Stimulated activated CD4-positive, alpha-beta T cell treated with anti-CD3 and anti-CD28 coated beads, TNF-alpha, amount 100 ng/mL, for 1 hour (primary cell): Measurements from ENCODE around the gene TBCD.

ENCODE experiments used
- DNase-seq, 3 donors: peaks; one replicate each; pipeline ENCODE4 v3.0.0-alpha.2; 2020; ENCODE audit warnings: low read depth in 3 of 3, low spot score in 1 of 3

TBCD gene

DNA sequence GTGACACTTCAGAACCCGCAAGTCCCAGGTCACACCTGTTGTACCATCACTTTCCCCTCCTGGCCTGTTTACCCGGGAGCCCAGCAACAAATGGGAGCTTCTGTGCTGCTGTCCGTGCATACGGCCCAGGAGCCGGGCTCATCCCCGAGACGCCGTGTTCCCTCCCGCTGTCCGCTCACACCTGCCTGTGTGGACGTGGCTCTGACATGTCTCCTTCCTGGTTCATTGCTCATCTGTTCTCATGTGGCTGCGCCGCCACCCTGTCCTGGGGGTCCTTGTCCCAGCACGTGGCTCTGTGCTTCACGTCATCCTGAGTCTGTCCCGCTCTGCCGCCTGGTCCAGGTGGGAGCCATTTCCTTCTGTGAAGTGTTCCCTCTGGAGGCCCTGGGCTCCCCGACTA is 37.9 kb downstream of the TBCD start:
- DNase-seq: no peak

DNA sequence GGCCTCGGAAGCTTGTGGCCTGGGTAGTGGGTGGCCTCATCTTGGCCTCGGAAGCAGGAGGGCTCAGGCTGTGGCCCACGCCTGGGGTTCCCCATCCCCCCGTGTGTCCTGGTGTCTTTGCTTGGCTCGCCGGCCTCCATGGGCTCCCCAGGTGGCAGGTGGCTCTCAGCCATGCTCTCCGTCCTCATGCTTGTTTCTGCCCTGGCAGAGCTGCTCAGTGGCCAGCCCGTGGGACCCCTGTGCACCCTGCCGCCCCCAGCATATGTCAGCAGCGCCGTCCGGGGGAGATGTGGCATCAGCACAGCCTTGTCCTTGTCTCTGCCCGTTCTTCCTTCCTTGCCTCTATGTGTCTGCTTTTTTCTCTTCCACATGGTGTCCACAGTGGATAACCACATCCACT is 38.5 kb downstream of the TBCD start:
- no peak for DNase-seq

DNA sequence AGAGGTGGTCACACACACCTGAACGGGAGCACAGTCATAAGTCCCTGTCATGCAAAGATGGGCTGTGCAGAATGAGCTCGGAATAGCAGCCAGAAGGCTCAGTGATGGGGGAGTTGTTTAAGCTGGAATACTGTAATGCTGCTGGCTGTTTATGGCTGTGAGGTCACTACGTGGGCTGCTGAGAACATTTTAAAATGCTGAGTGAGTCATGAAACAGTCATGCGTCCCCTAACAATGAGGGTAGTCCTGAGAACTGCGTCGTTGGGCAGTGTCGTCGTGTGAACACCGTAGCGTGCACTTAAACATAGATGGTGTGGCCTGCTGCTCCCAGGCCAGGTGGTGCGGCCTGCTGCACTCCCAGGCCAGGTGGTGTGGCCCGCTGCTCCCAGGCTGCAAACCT is 39.7 kb downstream of the TBCD start:
- no peak for DNase-seq

DNA sequence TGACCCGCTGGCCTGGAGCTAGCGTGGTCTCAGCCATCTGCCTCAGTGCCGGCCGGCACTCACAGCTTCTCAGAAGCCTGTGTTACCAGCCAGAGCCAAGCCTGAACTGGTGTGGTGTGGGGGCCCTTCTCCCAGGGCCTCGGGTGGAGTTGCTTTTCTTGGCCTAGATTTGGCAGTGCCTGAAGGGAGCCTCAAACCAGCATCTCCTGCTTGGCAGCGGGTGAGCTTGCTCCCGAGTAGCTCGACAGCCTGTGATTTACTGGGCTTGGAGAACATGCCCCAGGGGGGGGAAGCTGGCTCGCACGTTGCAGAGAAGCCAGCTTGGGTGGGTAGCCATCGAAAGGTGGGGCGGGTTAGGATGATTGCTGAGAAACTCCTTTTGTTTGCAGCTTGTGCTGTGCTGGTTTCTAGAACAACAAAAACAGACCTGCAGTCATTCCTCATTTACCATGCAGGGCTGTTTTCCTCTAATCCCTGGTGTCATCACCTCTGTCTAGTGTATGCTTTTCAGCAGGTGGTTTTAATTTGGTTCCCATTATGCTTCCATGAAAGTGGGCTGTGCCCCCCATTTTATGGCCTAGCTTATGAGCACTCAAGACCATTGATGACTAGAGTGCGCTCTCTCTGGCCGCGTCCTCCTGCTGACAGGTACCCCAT is 42.2 kb downstream of the TBCD start:
- no peak for DNase-seq

DNA sequence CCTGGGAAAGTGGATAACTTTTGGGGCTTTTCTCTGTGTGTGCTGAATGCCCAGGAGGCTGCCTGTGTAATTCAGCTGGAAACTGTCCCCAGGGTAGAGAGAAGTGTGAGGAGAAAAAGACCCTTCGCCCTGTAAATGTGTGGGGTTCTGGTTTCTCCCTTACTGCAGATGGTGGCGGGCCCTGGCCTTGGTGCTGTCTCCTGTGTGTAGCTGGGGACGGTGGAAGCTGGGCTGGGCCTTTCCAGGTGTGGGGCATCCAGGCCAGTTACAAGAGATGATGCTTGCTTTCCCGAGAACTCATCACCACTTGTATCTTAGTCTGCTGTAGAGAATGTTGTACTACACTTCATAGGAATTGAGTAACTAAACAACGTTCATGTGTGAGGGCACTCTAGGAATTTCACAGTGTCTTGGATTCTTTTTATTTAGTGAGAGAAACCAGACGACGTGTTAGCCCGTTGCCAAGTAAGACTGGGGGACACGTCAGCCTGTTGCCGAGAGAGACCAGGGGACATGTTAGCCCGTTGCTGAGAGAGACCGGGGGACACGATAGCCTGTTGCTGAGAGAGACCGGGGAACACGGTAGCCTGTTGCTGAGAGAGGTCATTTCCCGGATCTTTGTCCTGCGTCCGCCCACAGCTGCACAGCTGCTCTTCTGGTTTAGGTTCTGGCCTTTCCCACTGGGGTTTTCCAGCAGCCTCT is 43.1 kb downstream of the TBCD start:
- DNase-seq: no peak

DNA sequence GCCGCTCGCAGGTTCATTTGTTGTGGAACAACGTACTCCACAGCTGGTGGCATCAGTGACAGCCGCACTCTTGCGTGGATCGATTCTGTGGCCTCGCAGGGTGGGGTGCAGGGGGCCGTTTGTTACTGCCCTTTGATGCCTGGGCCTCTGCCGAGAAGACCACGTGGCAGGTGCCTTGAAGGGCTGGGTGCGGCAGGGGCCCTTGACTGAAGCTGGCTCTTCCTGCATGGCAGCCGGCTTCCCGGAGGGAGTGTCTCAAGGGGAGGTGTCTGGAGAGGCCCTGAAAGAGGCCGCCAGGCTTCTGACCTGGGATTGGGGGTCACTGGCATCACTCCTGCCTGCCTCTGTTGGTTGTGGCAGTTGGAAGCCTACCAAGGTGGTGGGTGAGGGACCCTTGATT is 43.8 kb downstream of the TBCD start:
- DNase-seq: no peak

DNA sequence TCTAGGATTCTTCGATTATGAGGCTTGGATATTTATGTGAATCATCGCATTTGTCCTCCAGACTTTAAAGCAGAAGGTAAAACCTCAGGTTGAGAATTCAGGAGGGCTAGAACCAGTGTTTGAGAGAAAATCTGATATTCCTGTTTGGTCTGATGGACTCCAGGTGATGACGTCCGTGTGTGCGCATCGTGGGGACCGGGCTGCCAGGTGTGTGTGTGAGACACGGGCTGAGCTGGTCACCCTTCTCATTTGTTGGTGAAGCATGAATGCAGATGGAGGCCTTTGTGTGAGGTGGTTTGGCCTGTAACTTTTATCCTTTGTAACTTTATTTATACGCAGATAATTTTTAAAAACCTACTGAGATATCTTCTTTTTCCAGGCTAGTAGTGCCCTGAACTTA is 45.2 kb downstream of the TBCD start:
- no peak for DNase-seq

DNA sequence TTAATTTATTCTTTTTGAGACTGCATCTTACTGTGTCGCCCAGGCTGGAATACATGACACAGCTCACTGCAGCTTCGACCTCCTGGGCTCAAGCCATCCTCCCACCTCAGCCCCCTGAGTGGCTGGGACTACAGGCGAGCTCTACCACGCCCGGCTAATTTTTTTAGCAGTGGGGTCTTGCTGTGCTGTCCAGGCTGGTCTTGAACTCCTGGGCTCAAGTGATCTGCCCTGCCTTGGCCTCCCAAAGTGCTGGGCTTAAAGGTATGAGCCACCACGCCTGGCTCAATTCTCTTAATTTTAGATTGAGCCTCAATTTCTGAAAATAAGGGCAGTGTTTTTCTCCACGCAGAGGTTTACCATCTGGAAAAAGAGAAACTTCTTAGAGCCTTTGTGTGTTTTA is 46.9 kb downstream of the TBCD start:
- DNase-seq: no peak

DNA sequence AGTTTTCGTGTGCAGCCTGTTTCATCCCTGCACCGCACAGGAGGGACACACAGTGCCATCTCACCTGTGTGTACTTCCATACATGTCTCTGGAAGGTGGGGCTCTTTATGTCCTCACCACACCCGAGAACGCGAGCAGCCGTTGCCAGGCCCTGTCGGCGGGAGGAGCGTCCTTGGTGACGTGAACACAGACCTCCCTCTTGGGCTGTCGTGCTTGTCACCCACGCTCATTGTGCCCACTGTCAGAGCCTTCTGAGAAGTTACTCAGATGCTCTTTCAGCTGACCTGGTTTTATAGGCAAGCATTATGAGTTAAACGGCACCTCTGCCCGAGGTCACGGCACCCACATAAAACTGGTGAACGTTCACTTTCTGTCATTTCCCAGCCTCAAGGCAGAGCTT is 47.7 kb downstream of the TBCD start:
- no peak for DNase-seq

DNA sequence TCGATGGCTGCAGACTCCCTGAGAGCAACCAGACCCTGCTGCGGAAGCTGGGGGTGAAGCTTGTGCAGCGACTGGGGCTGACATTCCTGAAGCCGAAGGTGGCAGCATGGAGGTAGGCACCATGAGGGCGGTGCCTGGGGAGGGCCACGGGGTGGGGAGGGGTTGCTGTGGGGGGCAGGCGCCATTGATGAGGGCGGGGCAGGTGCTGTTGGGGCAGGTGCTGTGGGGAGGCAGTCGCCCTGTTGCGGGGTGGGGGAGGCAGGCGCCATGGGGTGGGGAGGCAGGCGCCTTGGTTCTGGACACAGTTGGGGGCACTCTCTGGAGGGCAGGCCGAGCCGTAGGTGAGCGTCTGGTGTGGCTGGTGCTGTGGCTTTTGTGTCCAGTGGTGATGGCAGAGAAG is 49.0 kb downstream of the TBCD start:
- DNase-seq: no peak

DNA sequence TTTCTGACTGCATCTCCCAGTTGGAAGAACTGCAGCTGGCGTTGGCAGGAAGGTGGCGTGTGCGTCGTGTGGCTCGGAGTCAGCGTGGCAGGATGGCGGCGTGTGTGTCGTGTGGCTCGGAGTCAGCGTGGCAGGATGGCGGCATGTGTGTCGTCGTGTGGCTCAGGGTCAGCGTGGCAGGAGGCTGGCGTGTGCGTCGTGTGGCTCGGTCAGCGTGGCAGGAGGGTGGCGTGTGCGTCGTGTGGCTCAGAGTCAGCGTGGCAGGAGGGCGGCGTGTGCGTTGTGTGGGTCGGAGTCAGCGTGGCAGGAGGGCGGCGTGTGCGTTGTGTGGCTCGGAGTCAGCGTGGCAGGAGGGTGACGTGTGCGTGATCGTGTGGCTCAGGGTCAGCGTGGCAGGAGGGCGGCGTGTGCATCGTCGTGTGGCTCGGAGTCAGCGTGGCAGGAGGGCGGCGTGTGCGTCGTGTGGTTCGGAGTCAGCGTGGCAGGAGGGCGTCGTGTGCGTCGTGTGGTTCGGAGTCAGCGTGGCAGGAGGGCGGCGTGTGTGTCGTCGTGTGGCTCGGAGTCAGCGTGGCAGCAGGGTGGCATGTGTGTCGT is 49.6 kb downstream of the TBCD start:
- DNase-seq: no peak

DNA sequence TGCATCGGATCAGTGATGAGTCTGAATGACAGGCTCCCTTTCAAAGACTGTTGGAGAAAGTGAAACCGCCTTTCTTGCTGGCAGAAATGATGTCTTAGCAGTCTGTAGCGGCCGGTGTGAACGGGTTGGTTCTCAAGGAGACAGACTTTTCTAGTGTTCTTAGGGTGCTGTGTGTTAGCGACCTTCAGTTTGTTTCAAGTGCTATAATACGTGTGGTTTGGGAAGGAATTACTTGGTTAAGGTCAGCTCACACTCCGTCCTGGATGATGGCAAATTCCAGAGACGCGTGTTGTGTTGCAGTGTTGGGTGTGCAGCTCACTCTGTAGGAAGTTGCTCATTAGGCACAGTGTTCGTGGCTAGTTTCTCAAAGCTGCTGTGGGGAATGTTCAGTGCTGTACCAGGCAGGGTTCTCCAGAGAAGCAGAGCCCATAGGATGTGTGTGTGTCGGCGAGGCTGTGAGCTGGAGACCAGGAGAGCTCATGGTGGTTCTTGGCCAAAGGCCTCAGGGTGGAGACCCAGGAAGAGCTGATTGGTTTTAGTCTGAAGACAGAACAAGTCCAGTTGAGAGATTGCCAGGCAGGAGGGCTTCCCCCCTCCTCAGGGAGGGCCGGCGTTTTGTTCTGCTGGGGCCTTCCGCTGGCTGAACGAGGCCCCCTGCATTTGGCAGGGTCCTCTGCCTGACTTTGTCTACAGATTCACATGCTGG is 50.4 kb downstream of the TBCD start:
- no peak for DNase-seq

DNA sequence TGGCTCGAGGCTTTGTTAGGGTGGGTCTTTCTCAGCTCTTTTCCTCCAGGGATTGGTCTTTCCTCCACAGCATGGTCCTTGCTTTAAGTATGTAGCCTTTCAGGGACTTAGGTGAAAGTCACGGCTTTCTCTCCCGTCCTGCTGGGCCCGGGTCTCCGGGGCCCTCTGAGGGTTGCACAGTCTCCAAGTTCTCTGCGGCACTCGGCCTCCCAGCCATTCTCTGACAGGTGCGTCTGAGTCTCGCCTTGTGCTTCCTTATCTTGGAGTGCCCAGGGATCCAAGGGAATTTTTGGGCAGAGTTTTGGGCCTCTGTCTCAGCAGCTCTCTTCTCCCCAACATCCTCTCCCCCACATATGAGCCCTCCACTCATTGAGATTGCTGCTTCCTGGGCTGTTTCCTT is 51.3 kb downstream of the TBCD start:
- DNase-seq: no peak

DNA sequence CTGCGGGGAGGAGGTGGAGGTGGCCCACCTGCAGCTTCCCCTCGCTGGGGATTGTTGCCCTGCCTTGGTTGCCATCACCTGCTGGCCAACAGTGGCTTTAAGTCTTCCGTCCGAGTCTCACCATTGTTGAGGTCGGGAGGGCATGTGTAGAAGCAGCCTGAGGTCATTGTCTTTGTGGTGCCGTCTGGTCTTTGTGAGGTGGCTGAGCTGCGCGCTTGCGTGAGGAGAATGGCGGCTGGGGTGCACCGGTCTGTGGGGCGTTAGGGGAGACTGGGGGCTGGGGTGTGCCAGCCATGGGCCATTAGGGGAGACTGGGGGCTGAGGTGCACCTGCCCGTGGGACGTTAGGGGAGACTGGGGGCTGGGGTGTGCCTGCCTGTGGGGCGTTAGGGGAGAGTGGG is 51.7 kb downstream of the TBCD start:
- DNase-seq: no peak

DNA sequence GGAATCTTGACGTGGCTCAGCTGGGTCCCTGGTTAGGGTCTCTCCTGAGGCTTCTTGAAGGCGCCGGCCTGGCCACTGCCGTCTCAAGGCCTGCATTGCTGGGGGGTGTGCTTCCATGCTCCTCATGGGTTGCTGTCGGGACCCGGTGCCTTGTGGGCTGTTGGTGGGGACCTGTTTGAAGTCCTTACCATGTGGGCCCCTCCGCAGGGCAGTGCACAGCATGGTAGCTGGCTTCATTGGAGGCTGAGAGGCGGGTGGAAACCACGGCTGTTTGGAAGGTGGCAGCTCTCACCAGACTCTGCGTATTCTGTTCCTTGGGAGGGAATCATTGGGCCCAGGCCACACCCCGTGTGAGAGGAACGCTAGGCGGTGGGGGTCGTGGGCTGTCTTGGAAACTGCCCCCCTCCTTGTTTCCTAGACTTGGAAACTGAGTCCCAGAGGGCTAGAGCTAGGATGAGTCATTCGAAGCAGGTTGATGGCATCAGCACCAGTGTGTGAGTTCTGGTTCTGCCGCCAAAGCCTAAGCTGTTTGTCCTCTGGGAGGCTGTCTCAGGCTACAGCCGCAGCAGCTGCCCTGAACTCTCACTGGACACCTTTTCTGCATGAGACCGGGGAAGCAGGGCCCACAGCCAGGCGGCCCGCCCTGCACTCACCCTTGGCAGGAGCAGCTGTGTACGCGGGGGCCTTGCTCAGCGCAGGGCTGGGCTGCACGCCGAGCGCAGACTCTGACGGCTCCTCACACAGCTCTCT is 52.8 kb downstream of the TBCD start:
- DNase-seq: no peak

DNA sequence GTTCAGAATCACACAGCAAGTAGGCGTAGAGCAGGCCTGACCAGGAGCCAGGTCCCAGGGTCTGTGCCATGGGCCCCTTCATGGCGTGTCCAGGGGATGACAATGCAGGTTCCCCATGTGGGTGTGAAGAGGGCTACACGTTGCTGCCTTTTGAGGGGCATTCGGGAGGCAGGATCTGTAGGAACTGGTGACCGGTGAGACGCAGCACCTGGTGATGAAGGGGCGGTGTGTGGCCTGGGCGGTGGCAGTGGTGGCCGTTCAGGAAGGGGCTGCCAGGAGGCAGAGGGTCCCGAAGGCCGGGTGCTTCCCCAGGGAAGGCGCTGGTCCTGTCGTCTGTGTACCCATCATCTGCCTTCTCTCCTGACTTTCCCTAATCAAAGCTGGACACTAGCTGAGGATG is 53.4 kb downstream of the TBCD start:
- no peak for DNase-seq

DNA sequence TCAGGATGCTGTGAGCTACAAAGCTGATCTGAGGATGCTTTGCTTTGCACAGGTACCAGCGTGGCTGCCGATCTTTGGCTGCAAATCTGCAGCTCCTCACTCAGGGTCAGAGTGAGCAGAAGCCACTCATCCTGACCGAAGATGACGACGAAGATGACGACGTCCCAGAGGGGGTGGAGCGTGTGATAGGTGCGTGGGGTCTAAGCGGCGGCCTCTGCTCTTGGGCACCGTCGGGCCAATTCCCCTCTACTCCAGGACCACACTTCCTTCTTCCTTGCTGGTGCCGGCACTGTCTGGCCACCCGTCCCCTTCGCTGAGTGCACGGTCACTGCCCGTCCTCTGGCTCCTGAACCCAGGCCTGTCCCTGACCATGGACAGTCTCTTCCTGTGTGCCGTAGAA is 54.0 kb downstream of the TBCD start:
- no peak for DNase-seq

DNA sequence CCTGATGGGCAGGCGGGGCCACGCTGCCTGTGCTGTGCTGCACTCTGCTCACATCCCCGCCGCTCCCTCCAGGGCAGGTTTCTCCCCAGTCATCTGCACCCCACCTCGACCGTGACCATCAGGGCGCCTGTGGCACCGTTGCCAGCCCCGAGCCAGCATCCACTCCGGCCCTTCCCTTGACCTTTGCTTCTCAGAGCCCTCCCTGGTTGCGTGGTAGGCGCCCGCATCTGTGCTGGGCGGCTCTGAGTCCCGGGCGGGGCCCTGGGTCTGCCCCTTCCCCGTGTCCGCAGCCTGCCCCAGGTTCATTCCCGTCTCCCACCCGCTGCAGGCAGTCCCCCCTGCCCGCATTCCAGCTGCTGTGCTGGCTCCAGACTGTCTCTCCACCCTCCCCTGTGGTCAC is 54.8 kb downstream of the TBCD start:
- no peak for DNase-seq

DNA sequence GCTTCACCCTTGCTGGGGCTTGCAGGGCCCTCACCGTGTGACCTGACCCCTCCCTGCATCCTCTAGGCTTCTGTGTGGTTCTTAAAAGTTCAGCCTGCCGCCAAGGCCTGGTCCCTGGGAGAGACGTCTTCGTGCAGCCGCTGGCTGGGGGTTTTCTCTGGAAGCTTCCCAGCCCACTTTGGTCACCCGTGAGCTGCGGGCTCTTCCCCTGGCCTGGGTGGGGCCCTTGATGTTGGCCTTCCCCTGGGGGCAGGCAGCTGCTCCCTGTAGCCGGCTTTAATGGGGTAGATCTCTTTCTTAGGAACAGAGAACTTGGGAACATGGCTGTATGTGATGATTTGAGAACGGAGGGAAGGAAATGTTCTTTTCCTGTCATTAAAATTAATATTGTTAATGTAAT is 55.2 kb downstream of the TBCD start:
- no peak for DNase-seq

DNA sequence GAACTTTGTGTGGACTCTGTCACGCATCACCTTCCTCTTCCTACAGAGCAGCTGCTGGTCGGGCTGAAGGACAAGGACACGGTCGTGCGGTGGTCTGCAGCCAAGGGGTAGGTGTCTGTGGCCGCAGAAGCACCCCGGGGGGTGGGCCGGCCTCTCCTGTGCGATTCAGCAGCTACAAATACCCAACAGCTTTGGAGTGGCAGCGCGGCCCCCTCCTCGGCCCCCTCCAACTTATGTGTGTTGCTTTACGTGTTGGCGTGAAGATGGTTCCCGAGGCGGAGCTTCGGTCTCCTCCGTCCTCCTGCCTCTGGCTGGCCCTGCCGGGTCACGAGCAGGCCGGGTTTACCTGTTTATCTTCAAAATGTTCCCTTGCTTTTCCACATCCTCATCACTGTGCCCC is 55.7 kb downstream of the TBCD start:
- no peak for DNase-seq

DNA sequence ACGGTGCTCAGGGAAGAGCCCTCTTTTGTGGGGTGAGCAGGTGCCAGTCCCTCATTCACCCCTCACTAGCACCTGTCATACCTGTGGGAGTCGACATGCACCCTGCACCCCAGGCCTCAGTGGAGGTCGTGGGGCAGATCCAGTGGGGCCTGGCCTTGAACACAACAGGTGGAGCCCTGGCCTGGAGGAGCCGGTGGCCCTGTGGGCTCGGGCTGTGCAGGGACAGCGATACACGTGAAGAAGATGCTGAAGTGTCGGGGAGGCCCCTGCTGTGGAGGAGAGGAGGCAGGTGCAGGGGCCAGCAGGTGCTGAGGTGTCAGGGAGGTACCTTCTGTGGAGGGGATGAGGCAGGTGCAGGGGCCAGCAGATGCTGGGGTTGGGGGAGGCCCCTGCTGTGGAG is 56.1 kb downstream of the TBCD start:
- no peak for DNase-seq
